HFFc6 (cell line): ENCODE measurements around the gene NECTIN3. TPM values are rescaled to one million over a fixed set of nuclear protein-coding genes. Genes with fewer than 3 reads are reported as not detected.

ENCODE experiments used
- DNase-seq: peaks from one replicate; pipeline ENCODE4 v3.0.0-alpha.2; 2018
- H3K27ac Mint-ChIP-seq: 2 replicates; pipeline ENCODE4 v1.8.0; 2020; ENCODE audit warnings: mild to moderate bottlenecking, mixed read lengths
- H3K27me3 Mint-ChIP-seq: 2 replicates; pipeline ENCODE4 v1.8.0; 2021; ENCODE audit warnings: mild to moderate bottlenecking, moderate library complexity, mixed read lengths; ENCODE audit not compliant: insufficient read depth
- H3K36me3 Mint-ChIP-seq: 2 replicates; pipeline ENCODE4 v1.8.0; 2021; ENCODE audit warnings: low read depth, mixed read lengths
- H3K4me1 Mint-ChIP-seq: 2 replicates; pipeline ENCODE4 v1.8.0; 2020; ENCODE audit warnings: low read depth, mixed read lengths
- H3K4me3 Mint-ChIP-seq: 2 replicates; pipeline ENCODE4 v1.8.0; 2020; ENCODE audit warnings: mild to moderate bottlenecking, moderate library complexity, mixed read lengths
- H3K9me3 Mint-ChIP-seq: 2 replicates; pipeline ENCODE4 v1.8.0; 2020; ENCODE audit warnings: mild to moderate bottlenecking, mixed read lengths
- total RNA-seq, 6 experiments: library from RNA; stranded (reverse); fragmentation: NEBNext Ultra II Directional; extraction: Animal tissue kit (Norgen Biotek cat#: 25700); gene quantifications; 2 replicates in 1 of 6; 3 replicates in 5 of 6; pipeline ENCODE4 v1.2.3, GENCODE V29; 2021
- TF ChIP-seq, protein P1 (sequence below): fragments of 200-600 bp; sonication (generic); IDR thresholded peaks from 2 replicates; pipeline ENCODE4 v1.5.0; 2021; ENCODE audit warnings: antibody characterized with exemption, mild to moderate bottlenecking

NECTIN3 gene
- total RNA-seq, 6 experiments from 2014 or later = 61.5 to 103 (median 84.9) TPM

DNA sequence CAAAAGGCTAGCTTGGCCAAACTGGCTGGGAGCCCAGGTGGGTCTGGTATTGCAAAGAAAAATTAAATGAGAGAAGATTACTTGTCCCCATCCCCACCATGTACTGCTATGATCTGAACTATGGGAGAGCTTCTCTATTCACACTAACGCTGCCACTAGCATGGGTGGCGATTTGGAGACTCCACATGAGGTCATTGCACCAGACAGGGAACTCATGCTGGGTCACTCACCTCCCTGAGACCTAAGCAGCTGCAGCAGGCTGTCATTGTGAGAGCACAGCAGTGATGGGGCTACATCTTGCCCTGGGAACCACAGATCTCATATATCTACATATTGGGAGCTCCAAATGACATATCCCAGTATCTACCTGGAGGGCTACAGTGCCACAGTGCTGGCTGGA, 36.3 kb upstream of the NECTIN3 start:
- Mint-ChIP-seq H3K27ac (no peak overlapping the region), H3K9me3 (no peaks in the 10 kb centered on the region), H3K27me3 (peaks cover 1% of the 10 kb centered on the region; the same call in 1 of the 2 replicates), H3K4me3 (no peak overlapping the region), H3K4me1 (no peaks in the 10 kb centered on the region), H3K36me3 (peaks cover 8% of the 10 kb centered on the region; the same call in 1 of the 2 replicates)
- TF ChIP-seq, protein P1, sequence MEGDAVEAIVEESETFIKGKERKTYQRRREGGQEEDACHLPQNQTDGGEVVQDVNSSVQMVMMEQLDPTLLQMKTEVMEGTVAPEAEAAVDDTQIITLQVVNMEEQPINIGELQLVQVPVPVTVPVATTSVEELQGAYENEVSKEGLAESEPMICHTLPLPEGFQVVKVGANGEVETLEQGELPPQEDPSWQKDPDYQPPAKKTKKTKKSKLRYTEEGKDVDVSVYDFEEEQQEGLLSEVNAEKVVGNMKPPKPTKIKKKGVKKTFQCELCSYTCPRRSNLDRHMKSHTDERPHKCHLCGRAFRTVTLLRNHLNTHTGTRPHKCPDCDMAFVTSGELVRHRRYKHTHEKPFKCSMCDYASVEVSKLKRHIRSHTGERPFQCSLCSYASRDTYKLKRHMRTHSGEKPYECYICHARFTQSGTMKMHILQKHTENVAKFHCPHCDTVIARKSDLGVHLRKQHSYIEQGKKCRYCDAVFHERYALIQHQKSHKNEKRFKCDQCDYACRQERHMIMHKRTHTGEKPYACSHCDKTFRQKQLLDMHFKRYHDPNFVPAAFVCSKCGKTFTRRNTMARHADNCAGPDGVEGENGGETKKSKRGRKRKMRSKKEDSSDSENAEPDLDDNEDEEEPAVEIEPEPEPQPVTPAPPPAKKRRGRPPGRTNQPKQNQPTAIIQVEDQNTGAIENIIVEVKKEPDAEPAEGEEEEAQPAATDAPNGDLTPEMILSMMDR = no peak
- no peak for DNase-seq

DNA sequence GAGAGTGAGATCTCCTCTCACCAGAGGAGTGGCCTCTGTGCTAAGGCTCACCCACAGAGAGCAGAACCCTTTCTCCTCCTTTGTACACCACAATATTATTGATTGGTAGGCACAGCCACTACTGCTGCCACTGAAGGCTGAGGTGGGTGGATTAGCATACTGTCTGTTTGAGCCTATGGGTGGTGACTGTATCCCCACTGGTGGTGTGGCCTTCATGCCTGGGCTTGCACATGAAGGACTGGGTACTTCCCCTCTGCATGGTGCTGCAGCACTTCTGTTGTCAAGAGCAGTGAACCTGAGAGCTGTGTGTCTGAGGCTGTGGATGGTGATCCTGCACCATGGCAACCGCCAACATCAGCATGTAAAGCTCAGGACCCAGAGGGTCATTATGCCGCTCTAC, 35.7 kb upstream of the NECTIN3 start:
- Mint-ChIP-seq H3K36me3 (peaks cover 8% of the 10 kb centered on the region; the same call in 1 of the 2 replicates), H3K4me1 (no peaks in the 10 kb centered on the region), H3K4me3 (no peak overlapping the region), H3K27me3 (peaks cover 1% of the 10 kb centered on the region; the same call in 1 of the 2 replicates), H3K27ac (no peak overlapping the region), H3K9me3 (no peaks in the 10 kb centered on the region)
- TF ChIP-seq, protein P1 = no peak
- DNase-seq = no peak

DNA sequence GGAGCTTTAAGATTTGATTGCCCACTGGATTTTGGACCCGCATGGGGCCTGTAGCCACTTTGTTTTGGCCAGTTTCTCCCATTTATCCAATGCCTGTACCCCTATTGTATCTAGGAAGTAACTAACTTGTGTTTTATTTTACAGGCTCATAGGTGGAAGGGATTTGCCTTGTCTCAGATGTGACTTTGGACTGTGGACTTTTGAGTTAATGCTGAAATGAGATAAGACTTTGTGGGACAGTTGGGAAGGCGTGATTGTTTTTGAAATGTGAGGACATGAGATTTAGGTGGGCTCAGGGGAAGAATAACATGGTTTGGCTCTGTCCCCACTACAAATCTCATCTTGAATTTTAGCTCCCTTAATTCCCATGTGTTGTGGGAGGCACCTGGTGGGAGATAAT, 30.7 kb upstream of the NECTIN3 start:
- no peak for DNase-seq
- Mint-ChIP-seq H3K27me3 (peaks cover 1% of the 10 kb centered on the region), H3K4me1 (peaks cover 6% of the 10 kb centered on the region; the same call in 1 of the 2 replicates), H3K9me3 (no peaks in the 10 kb centered on the region), H3K4me3 (no peak overlapping the region), H3K36me3 (peaks cover 14% of the 10 kb centered on the region; the same call in 1 of the 2 replicates), H3K27ac (no peak overlapping the region)
- TF ChIP-seq, protein P1 = no peak

DNA sequence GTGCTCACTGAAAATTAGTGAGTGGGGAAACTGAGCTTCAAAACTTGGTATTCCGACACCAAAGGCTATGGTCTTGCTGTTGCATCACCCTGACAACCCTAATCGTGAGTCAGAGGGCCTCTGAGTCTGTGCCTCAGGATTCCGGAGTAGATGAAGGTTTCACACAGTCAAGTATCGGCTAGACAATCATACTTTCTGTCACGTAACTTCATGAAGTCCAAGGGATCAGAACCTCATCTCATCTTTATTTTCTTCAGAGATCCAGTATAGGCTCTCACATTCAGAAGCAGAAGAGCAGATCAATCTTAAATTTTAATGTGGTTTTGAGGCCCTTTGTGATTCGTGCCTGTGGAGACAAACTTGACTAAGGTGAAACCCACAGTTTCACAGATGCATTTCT, 26.1 kb upstream of the NECTIN3 start:
- H3K27ac Mint-ChIP-seq = no peak overlapping the region
- TF ChIP-seq, protein P1 = no peak
- H3K36me3 Mint-ChIP-seq = 0 out of 2 replicates have a peak, but pooled peaks cover 6% of the 10 kb centered on the region
- H3K9me3 Mint-ChIP-seq = no peaks in the 10 kb centered on the region
- no peak for DNase-seq
- no peaks in the 10 kb centered on the region; the same call in none of the 2 replicates for H3K27me3 Mint-ChIP-seq
- no peak overlapping the region for H3K4me3 Mint-ChIP-seq
- H3K4me1 Mint-ChIP-seq = peaks cover 12% of the 10 kb centered on the region

DNA sequence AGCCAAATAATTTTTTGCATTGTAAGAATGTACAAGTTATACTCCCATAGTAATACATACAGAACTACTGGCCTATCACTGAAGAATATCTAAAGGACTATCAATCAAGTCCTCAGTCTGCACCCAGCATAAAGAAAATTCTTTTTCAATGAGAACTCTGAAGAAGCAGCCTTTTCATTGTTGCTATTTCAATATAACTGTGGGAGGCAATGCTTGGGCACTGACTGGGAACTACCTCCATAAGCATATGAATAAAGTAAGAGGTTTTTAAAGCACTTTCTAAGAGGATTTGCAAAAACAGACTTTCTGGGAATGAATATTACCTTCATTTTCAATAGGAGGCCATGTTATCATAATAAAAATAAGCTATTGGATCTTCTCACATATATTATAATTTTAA, 24.6 kb upstream of the NECTIN3 start:
- no peak for DNase-seq
- Mint-ChIP-seq H3K9me3 (no peaks in the 10 kb centered on the region), H3K27ac (no peak overlapping the region), H3K36me3 (no peaks in the 10 kb centered on the region), H3K27me3 (no peaks in the 10 kb centered on the region), H3K4me1 (peaks cover 12% of the 10 kb centered on the region), H3K4me3 (no peak overlapping the region)
- TF ChIP-seq, protein P1 = no peak
